ENCODE measurements around the gene CHRNA4.

Gene CHRNA4

DNA sequence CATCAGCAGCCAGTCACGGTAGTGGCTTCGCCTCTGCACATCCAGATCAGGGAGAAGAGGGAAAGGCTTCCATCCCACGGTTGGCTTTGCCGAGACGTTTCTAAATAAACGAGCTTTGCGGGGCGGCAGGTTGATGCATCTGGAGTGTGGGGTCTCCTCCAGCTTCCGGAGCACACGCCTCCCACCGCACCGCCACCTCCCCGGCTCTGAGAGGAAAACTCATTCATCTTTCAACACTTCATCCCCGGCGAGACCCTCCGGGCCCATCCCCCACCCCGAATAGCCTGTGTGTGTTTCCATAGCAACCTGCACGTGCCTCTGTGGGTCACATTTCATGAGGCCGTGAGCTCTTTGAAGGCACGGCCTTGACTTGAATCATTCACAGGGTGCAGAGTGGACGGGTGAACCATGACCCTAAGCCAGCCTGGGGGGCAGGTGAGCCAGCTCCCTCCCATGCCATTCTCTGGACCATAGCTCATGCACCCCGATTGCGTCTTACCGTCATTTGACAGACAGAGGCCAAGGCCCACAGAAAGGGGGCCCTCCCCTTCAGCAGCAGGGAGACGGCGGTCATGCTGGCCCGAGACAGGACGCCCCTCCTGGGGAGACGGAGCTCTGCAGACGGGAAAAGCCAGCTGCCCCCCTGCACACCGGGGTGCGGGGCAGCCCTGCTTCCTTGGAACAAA lies 16.2 kb upstream of the CHRNA4 start:
- no peak for DNase-seq (ENCODE audit: low read depth)

DNA sequence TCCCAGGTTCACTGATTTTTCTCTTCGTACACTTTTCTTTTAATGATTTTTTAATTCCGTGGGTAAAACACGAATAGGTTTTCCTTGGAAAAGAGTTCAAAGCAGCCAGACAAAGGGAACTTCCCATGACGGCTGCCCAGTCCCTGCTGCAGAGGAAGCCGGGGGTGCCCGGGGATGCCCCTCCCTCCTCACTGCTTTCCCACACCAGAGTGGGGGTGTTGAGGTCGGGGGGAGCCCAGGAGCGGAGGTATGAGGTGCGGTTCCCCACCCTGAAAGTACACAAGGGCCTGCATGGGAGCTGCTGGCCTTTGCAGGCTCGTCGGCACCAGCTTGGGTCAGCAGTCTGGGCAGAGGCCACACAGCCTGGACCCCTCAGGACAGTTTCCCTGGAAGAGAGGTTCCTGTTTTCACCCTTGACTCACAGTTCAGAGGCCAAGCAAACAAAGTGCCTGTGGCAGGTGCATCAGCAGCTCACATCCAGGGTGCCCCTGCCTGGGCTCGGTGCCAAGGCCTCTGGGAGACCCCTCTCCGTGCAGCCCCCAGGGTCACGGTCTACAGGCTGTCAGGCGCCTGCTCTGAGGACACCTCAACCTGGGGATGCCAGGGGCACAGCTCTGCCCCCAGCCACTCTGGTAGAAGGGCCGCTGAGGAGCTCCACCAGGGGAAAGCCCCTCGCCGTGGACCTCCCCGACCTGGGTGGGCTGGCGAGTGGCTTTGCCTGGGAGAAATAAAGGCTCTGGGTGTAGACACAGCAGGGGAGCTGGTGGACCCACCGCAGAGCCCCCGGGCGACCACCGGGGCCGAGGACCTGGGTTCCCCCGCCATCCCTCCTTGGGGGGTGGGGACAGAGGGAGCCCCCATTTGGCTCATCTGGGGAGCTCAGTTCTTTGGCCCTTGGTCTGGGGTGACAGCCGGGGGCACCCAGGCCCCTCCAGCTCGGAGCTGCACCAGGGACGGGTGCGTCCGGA lies 15.4 kb upstream of the CHRNA4 start:
- DNase-seq (ENCODE audit: low read depth) = no peak

DNA sequence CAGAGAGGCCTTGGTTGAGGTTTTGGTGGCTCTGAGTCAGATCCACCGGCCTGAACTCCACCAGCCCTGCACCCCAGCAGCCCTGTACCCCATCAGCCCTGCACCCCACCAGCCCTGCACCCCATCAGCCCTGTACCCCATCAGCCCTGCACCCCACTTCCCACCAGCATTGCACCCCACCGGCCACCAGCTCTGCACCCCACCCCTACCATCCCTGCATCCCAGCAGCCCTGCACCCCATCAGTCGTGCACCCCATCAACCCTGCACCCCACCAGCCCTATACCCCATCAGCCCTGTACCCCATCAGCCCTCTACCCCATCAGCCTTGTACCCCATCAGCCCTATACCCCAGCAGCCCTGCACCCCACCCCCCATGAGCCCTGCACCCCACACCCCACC lies 14.3 kb upstream of the CHRNA4 start:
- DNase-seq (ENCODE audit: low read depth) = no peak

GRCh38 chr20:63374504-63374903 lies 13.4 kb upstream of the CHRNA4 start:
- no peak for DNase-seq (ENCODE audit: low read depth)

DNA sequence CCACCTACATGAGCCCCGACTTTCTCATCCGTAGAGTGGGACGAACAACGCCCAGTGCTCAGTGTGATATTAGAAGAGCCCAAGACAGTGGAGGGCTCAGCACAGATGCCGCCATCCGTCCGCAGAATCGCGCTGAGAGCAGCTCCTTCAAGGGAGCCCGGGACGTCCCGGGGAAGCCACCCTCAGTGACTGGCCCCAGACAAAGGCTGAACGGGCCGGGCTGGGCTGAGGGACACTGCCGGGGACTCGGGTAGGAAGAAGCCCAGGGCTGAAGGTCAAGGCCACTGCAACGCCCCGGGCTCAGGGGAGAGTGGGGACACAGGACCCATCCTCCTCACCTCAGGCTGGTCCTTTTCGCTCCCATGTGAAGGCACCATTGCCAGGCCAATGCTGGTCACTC lies 12.8 kb upstream of the CHRNA4 start:
- DNase-seq (ENCODE audit: low read depth) = no peak

GRCh38 chr20:63372971-63373885 lies 12.1 kb upstream of the CHRNA4 start:
- DNase-seq (ENCODE audit: low read depth) = no peak

GRCh38 chr20:63371291-63371865 lies 10.2 kb upstream of the CHRNA4 start:
- DNase-seq (ENCODE audit: low read depth) = no peak

DNA sequence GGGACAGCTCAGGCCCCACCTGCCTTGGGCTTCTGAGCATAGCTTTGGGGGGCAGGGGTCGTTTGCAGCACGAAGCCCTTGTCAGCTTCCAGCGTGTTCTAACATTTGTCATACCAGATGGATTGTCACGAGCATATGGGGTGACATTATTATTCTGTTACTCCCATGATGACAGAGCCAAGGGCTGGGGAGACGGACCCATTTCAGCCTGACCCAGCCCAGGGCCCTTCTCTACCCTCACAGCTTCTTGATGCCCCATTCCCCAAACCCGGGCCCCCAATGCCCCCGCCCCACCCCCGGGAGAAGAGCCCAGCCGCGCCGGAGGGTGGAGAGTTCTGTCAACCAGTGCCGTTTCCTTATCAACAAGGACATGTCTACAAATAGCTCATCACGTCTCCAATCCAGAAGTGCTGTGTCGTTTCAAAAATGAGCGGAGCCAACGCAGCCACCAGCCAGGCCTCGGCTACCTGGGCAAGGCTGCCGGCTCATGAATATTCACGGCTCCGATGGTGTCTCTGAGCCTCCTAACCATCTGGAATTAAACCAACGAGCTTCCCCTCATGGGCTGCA lies 9.6 kb upstream of the CHRNA4 start:
- DNase-seq (ENCODE audit: low read depth) = no peak

DNA sequence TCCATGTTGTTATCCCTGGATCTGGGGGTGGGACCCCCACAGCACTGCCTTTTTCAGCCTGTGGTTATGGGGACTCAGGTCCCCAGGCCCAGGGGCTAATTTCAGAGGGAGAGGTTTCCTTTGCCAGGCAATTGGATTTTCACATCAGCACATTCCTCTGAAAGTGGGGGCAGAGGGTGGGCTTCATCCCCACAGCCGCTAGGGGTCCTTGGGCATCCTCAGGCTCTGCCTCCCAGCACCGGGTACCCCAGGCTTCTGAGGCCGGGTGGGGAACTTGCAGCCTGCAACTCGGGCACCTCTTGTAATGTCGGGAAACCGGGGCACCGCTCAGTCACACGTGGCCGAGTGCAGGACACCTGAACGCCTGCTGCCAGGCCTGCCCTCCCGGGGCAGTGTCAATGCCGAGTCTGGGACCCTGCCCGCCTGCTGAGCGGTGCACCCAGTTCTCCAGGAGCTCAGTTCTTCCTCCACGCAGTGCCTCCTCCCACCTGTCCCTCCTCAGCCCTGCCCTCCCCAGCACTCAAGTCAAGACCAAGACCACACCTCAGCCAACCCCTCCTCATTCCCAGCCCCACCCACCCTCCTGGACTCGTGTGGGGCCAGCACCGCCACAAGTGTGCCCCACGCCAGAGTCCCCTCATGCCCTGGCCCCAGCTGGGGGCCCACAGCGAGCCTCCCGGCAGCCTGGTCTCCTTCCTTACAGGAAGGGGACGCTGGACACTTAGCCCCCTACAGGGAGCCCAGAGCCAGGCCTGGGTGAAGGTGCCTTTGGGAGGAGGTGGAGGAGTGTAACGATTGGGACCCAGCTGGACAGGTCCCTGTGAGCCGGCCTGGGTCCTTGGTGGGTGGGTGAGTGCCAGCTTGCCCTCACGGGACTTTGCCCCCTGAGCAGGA lies 8.8 kb upstream of the CHRNA4 start:
- DNase-seq (ENCODE audit: low read depth) = no peak

- DNase-seq (ENCODE audit: low read depth) = no peak
Observed at GRCh38 chr20:63369024-63369530, 7.9 kb upstream of the CHRNA4 start.

GRCh38 chr20:63368151-63368550 lies 7.0 kb upstream of the CHRNA4 start:
- no peak for DNase-seq (ENCODE audit: low read depth)

DNA sequence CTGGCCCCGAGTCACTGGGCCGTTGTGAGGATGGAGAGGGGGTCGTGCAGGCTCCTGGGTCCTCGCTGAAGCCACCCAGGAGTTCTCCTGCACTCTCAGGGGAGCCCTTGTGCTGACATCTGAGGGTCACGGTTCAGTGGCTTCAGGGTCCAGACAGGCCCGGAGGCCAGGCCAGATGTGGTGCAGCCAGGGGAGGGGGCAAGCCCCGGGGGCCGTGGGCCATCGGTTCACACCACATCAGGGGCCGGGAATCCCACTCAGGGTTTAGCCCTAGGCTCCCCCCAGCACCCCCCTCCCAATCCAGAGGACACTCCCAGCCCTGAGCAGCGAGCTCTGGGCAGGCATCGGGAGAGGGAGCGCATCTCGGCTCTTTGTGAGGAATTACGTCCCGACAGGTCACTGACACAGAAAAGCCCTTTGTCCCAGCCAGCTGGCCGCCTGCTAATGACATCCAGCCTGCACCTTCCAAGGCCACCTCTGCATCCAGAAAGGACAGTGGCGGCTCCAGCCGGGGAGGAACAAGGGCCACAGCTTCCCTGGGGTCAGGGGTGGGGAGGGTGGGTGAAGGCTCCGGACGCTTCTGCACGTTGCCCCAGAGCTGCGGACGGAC lies 6.4 kb upstream of the CHRNA4 start:
- DNase-seq (ENCODE audit: low read depth) = no peak

GRCh38 chr20:63366390-63367365 lies 5.5 kb upstream of the CHRNA4 start:
- DNase-seq (ENCODE audit: low read depth) = no peak

GRCh38 chr20:63365601-63366389 lies 4.6 kb upstream of the CHRNA4 start:
- DNase-seq (ENCODE audit: low read depth) = no peak

DNA sequence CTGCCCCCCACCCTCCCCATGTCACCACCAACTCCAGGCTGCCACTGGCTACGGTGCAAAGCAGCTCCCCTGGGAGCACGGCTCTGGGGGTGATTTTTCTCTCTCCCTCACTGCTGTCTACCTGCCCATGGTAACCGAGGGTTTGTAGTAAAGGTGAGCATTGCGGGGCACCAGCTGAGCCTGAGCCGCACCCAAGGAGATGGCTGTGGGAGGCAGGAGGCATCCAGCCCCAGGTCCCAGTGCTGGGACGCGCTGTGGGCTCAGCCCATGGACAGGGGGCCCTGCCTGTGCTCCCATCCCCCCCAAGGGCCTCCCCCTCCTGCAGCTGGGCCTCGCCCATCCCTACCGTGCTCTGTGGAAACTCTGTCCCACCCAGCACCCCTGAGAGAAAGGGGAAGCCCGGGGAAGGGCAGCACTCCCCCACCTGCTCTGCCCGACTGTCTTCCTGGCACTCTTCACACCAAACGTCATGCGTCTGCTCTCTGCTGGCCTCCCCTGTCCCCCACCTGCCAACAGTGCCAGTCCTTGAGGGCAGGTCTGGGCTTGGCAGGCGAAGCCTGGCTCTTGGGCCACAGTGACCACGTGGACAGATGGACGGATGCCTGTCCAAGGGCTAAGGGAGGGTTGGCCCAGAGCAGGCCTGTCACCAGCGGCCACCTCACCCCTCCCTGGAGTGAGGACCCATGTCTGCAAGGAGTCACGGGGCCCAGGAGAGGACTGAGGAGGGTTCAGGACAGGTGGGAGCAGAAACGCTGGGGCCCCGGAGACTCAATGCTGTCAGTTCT lies 3.8 kb upstream of the CHRNA4 start:
- DNase-seq (ENCODE audit: low read depth) = no peak

GRCh38 chr20:63363981-63364561 lies 2.9 kb upstream of the CHRNA4 start:
- DNase-seq (ENCODE audit: low read depth) = no peak
